Natural killer cell (primary cell): Measurements from ENCODE around the gene GLI3. TPM values are rescaled to one million over a fixed set of nuclear protein-coding genes. Genes with fewer than 3 reads are reported as not detected.

Experiments
- ATAC-seq, 3 donors: fragments of 150-1000 bp in 2 of 3; fragments of 200-7000 bp in 1 of 3; cut with Tn5 transposase; 1 replicate in 1 of 3; 2 replicates in 2 of 3; pipeline ENCODE4 v1.10.0; 2021; ENCODE audit warnings: mild to moderate bottlenecking in 2 of 3, moderate library complexity in 2 of 3
- DNase-seq, 2 donors: peaks; one replicate each; pipeline versions ENCODE4 v3.0.0 to v3.0.0-alpha.2; 2013 to 2021; ENCODE audit warnings: mixed read lengths in 1 of 2
- H3K27ac ChIP-seq: one replicate; pipeline ENCODE4 v1.5.1; 2013; ENCODE audit warnings: mild to moderate bottlenecking, low read length
- H3K27me3 ChIP-seq: one replicate; pipeline ENCODE4 v1.6.1; 2013; ENCODE audit warnings: low read length; ENCODE audit not compliant: control insufficient read depth, insufficient read depth
- H3K36me3 ChIP-seq: one replicate; pipeline ENCODE4 v1.6.1; 2013; ENCODE audit warnings: low read length; ENCODE audit not compliant: control insufficient read depth, insufficient read depth
- H3K4me1 ChIP-seq: one replicate; pipeline ENCODE4 v1.6.1; 2013; ENCODE audit warnings: low read length; ENCODE audit not compliant: control insufficient read depth, insufficient read depth
- H3K4me3 ChIP-seq: one replicate; pipeline ENCODE4 v1.5.1; 2013; ENCODE audit warnings: low read length
- H3K9me3 ChIP-seq: one replicate; pipeline ENCODE4 v1.6.1; 2013; ENCODE audit warnings: low read length; ENCODE audit not compliant: control insufficient read depth, insufficient read depth
- H3K27ac Mint-ChIP-seq, 2 donors: one replicate each; pipeline ENCODE4 v1.8.0; 2022; ENCODE audit warnings: mild to moderate bottlenecking in 2 of 2, mixed read lengths in 2 of 2, moderate library complexity in 1 of 2
- H3K27me3 Mint-ChIP-seq, 2 donors: one replicate each; pipeline ENCODE4 v1.8.0; 2022; ENCODE audit warnings: low read depth in 2 of 2, mixed read lengths in 2 of 2
- H3K36me3 Mint-ChIP-seq: one replicate; pipeline ENCODE4 v1.8.0; 2022; ENCODE audit warnings: mixed read lengths
- H3K4me1 Mint-ChIP-seq, 2 donors: one replicate each; pipeline ENCODE4 v1.8.0; 2022; ENCODE audit warnings: mixed read lengths in 2 of 2
- H3K4me3 Mint-ChIP-seq: one replicate; pipeline ENCODE4 v1.8.0; 2022; ENCODE audit warnings: mild to moderate bottlenecking, moderate library complexity, mixed read lengths
- H3K9me3 Mint-ChIP-seq, 2 donors: one replicate each; pipeline ENCODE4 v1.8.0; 2022; ENCODE audit warnings: mixed read lengths in 2 of 2
- WGBS: methylation state at CpG from one replicate; pipeline ENCODE4 v1.1.7; 2013; ENCODE audit warnings: missing lambda C conversion rate; ENCODE audit not compliant: insufficient coverage; 5-methylcytosine and 5-hydroxymethylcytosine counted together
- intact Hi-C: fragments of 100-400 bp; cut with micrococcal nuclease; formaldehyde crosslinking; loops from one replicate; pipeline ENCODE4 v1.14.2; 2022
- total RNA-seq, 4 donors: library from RNA; stranded (reverse); fragments of 120-200 nt in 1 of 4; gene quantifications; one replicate each; pipeline versions ENCODE4 v1.2.3 to v1.2.4, GENCODE V29; 2013 to 2022
- TF ChIP-seq, protein P1 (sequence below): fragments of 200-600 bp; IDR thresholded peaks from one replicate; pipeline ENCODE4 v1.8.0; 2022; ENCODE audit warnings: antibody characterized with exemption

The GLI3 gene
- total RNA-seq, 3 donors from 2014 or later (not counting 1 experiment from before 2014, with no cell fraction given) = 2.9 to 4.7 (median 3.1) TPM

DNA sequence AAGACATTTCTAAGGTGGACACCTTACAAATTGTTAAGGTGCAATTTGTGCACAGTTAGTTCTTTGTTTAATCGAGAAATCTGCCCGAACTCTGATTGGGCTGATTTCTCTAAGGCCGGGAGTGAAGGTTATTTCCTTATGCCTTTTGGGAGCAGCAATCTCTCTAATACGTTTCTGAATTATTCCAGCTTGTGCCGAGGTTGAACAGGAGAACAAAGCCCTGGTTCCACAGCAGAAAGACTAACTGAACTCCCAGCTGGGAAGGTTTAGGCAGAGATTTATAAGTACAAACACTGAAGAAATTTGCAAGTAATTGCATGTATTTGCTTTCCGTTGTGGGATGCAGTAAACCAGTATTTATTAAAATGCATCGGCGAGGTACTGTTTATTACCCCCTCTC is 116.8 kb downstream of the GLI3 start:
- Mint-ChIP-seq H3K9me3 (no peaks in the 10 kb centered on the region), H3K27me3 (peaks cover 0 to 3% of the 10 kb centered on the region in 2 donors), H3K4me3 (no peak overlapping the region), H3K4me1 (peaks cover 0 to 12% of the 10 kb centered on the region in 2 donors), H3K27ac (no peak overlapping the region), H3K36me3 (no peaks in the 10 kb centered on the region)
- intact Hi-C loops = no loop called here
- Histone ChIP-seq H3K36me3 (no peaks in the 10 kb centered on the region), H3K9me3 (no peaks in the 10 kb centered on the region), H3K27me3 (no peaks in the 10 kb centered on the region), H3K27ac (no peak overlapping the region), H3K4me3 (no peak overlapping the region), H3K4me1 (no peaks in the 10 kb centered on the region)
- 96% methylated on average over 8 of the region's 8 CpGs for WGBS
- TF ChIP-seq, protein P1, sequence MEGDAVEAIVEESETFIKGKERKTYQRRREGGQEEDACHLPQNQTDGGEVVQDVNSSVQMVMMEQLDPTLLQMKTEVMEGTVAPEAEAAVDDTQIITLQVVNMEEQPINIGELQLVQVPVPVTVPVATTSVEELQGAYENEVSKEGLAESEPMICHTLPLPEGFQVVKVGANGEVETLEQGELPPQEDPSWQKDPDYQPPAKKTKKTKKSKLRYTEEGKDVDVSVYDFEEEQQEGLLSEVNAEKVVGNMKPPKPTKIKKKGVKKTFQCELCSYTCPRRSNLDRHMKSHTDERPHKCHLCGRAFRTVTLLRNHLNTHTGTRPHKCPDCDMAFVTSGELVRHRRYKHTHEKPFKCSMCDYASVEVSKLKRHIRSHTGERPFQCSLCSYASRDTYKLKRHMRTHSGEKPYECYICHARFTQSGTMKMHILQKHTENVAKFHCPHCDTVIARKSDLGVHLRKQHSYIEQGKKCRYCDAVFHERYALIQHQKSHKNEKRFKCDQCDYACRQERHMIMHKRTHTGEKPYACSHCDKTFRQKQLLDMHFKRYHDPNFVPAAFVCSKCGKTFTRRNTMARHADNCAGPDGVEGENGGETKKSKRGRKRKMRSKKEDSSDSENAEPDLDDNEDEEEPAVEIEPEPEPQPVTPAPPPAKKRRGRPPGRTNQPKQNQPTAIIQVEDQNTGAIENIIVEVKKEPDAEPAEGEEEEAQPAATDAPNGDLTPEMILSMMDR = no peak
- no peak for DNase-seq
- ATAC-seq = no peak

DNA sequence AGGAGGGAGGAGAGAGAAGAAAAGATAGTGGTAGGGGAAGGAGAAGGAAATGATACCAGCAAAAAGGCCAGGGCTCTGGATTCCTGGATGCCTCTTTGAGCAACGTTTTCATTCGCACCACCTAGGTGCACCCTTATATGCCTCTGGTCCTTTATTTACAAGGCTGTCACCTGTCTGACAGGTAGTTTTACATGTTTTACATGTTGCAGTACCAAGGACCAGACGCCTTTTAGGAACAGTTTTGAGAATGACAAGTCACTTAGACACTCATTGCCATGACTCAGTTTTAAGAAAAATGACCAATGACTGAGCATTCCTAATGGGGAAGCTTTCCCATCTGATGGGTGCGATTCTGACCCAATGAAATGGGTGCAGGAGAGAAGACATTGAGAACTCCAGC is 119.8 kb downstream of the GLI3 start:
- 81% methylated on average over 4 of the region's 4 CpGs for WGBS
- intact Hi-C loops = no loop called here
- DNase-seq = no peak

DNA sequence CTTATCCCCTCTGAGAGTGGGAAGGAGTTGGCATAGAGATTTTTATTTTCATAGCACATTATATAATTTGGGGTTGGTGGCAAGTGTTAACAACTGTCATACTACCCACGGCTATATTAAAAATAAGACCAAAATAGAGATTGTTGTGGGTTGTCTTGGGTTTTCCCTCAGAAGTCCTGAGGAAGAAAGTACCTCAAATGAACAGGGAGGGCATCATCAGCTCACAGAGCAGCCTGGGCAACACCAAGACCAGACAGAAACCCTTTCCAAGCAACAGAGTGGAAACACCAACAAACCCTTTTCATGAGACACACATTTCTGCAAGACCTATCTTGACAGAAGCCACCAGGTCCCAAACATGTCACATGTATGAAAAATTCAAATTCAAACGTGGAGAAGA is 121.2 kb downstream of the GLI3 start:
- H3K9me3 Mint-ChIP-seq = no peaks in the 10 kb centered on the region
- H3K4me1 ChIP-seq = peaks cover 18% of the 10 kb centered on the region
- ATAC-seq (no peak), DNase-seq (no peak)
- peaks cover 34 to 47% of the 10 kb centered on the region in 2 donors for H3K4me1 Mint-ChIP-seq
- no peaks in the 10 kb centered on the region for H3K27me3 ChIP-seq
- intact Hi-C loops = no loop called here
- no peaks in the 10 kb centered on the region for H3K36me3 Mint-ChIP-seq
- TF ChIP-seq, protein P1 = no peak
- H3K27ac Mint-ChIP-seq = no peak overlapping the region
- no peaks in the 10 kb centered on the region for H3K36me3 ChIP-seq
- H3K4me3 ChIP-seq = no peak overlapping the region
- no peaks in the 10 kb centered on the region for H3K9me3 ChIP-seq
- H3K27me3 Mint-ChIP-seq = no peaks in the 10 kb centered on the region
- 57% methylated on average over 1 of the region's 2 CpGs for WGBS
- H3K27ac ChIP-seq = no peak overlapping the region
- H3K4me3 Mint-ChIP-seq = no peak overlapping the region

More for the DNA sequence above, 119.8 kb downstream of the GLI3 start:
- Mint-ChIP-seq H3K27ac (no peak overlapping the region), H3K36me3 (no peaks in the 10 kb centered on the region), H3K4me3 (no peak overlapping the region), H3K9me3 (no peaks in the 10 kb centered on the region), H3K27me3 (peaks cover 0 to 3% of the 10 kb centered on the region in 2 donors), H3K4me1 (peaks cover 20 to 33% of the 10 kb centered on the region in 2 donors)
- H3K4me1 ChIP-seq = peaks cover 7% of the 10 kb centered on the region
- ATAC-seq = no peak
- no peaks in the 10 kb centered on the region for H3K27me3 ChIP-seq
- H3K27ac ChIP-seq = no peak overlapping the region
- H3K36me3 ChIP-seq = no peaks in the 10 kb centered on the region
- no peak overlapping the region for H3K4me3 ChIP-seq
- H3K9me3 ChIP-seq = no peaks in the 10 kb centered on the region
- TF ChIP-seq, protein P1 = no peak

DNA sequence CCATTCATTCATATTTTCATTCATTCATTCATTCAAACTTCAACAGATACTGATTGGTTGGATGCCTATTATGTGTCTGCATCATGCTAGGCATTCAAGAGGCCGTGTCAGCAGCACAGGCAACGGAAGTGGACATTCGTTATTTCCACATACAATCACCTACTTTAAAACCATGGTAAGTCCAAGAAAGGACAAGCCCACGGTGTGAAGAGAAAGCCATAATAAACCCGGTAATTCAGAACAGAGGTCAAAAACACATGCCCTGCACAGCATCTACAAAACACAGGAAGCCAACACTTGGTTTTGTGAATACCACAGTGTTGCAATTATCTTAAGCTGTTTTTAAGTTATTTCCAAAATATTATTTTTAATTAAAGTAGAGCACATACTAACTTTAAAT is 126.7 kb downstream of the GLI3 start:
- peaks cover 0 to 7% of the 10 kb centered on the region in 2 donors for H3K27me3 Mint-ChIP-seq
- WGBS = 38% methylated on average over 5 of the region's 5 CpGs
- peak overlapping the region; percentile 66 for H3K4me3 Mint-ChIP-seq
- Histone ChIP-seq H3K27ac (no peak overlapping the region), H3K4me1 (peaks cover 37% of the 10 kb centered on the region), H3K4me3 (no peak overlapping the region), H3K27me3 (no peaks in the 10 kb centered on the region), H3K36me3 (no peaks in the 10 kb centered on the region), H3K9me3 (no peaks in the 10 kb centered on the region)
- H3K36me3 Mint-ChIP-seq = no peaks in the 10 kb centered on the region
- TF ChIP-seq, protein P1 = no peak
- intact Hi-C loops = no loop called here
- H3K4me1 Mint-ChIP-seq = peaks cover 82 to 83% of the 10 kb centered on the region in 2 donors
- DNase-seq (no peak), ATAC-seq (peak; percentile 69 to 82 (median 70))
- peak overlapping the region; percentile 41 to 75 for H3K27ac Mint-ChIP-seq
- no peaks in the 10 kb centered on the region for H3K9me3 Mint-ChIP-seq
